Measurements from ENCODE around the gene NRP2.

NRP2 gene

GRCh38 chr2:205682239-205682970 lies at the start of gene NRP2:
Gene NRP2, plus strand, starts transcription at chr2:205682501. Its CDS starts 790 bp downstream, at chr2:205683291.
- peak; percentile 34 for DNase-seq

- no peak for DNase-seq
Measured at GRCh38 chr2:205633994-205634393, 48.3 kb upstream of the NRP2 start.

- no peak for DNase-seq
Measured at GRCh38 chr2:205636549-205637319, 45.6 kb upstream of the NRP2 start.

GRCh38 chr2:205637320-205637602 lies 45.0 kb upstream of the NRP2 start:
- DNase-seq = no peak

GRCh38 chr2:205637779-205638503 lies 44.4 kb upstream of the NRP2 start:
- DNase-seq = no peak

- no peak for DNase-seq
Measured at GRCh38 chr2:205640716-205641115, 41.6 kb upstream of the NRP2 start.

- no peak for DNase-seq
Measured at GRCh38 chr2:205642599-205643356, 39.5 kb upstream of the NRP2 start.

GRCh38 chr2:205643391-205643885 lies 38.9 kb upstream of the NRP2 start:
- DNase-seq = no peak

- no peak for DNase-seq
Measured at GRCh38 chr2:205644018-205644417, 38.3 kb upstream of the NRP2 start.

- DNase-seq = no peak
Measured at GRCh38 chr2:205646680-205647079, 35.6 kb upstream of the NRP2 start.

- DNase-seq = no peak
Measured at GRCh38 chr2:205650450-205650849, 31.9 kb upstream of the NRP2 start.

- no peak for DNase-seq
Measured at GRCh38 chr2:205650931-205651330, 31.4 kb upstream of the NRP2 start.

GRCh38 chr2:205651719-205652118 lies 30.6 kb upstream of the NRP2 start:
- DNase-seq = no peak

- DNase-seq = no peak
Measured at GRCh38 chr2:205654878-205655605, 27.3 kb upstream of the NRP2 start.

- DNase-seq = no peak
Measured at GRCh38 chr2:205655779-205656456, 26.4 kb upstream of the NRP2 start.

GRCh38 chr2:205656461-205656860 lies 25.8 kb upstream of the NRP2 start:
- DNase-seq = no peak

GRCh38 chr2:205656941-205657340 lies 25.4 kb upstream of the NRP2 start:
- DNase-seq = no peak

- no peak for DNase-seq
Measured at GRCh38 chr2:205657579-205657978, 24.7 kb upstream of the NRP2 start.

- DNase-seq = no peak
Measured at GRCh38 chr2:205658068-205658467, 24.2 kb upstream of the NRP2 start.

- no peak for DNase-seq
Measured at GRCh38 chr2:205658572-205658971, 23.7 kb upstream of the NRP2 start.

GRCh38 chr2:205659922-205660321 lies 22.4 kb upstream of the NRP2 start:
- DNase-seq = no peak
